ENCODE data around the gene CAMK2A. TPM values are rescaled to one million over a fixed set of nuclear protein-coding genes. Genes with fewer than 3 reads are reported as not detected.

CAMK2A gene
- polyA plus RNA-seq, 2 of the 4 experiments (the other 2 are of a cell fraction), result 0.09 to 0.93 TPM

GRCh38 chr5:150229571-150229970 lies 60.0 kb downstream of the CAMK2A start:
- CTCF ChIA-PET, result interaction anchor here (1.1 to 11.7 kb wide), 4 partner anchors 12 to 121 kb away, joined by 3 to 105 read pairs (median 14); no protein-coding TSS in a partner anchor
- 33% methylated on average over 3 of the region's 3 CpGs for WGBS (ENCODE audit: missing lambda C conversion rate)
- no peak for ATAC-seq

DNA sequence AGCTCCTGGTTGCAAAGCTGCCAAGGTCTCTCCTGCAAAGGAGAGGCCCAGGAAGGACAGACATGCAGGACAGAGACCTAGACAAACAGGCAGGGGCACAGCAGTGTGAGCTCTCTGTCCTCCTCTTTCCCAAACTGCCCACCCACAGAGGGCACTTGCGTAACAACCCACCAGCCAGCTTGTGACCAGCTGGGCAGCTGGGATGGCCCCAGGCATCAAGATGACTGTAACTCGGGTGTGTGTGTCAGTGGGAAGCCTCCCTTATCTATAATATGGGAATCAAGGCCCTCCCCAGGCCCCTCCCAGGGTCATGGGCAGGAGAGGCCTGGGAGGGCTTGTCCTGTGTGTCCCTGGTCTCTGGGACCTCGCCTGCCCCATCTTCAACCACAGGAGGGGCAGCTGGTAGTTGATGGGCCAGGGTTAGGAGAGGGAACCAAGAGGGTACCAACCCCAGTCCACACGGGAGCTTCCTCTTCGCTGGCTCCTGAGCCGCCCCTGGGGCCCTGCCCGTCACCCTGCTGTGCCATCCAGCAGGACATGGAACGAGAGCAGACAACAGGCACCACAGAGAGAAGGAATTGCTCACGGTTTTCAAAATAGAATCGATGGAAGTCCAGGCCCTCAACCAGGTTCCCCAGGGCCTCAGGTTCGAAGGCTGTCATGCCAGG lies 61.8 kb downstream of the CAMK2A start:
- no peak for FAIRE-seq
- 68% methylated on average over 10 of the region's 11 CpGs for WGBS (ENCODE audit: missing lambda C conversion rate)

More at GRCh38 chr5:150229571-150229970, 60.0 kb downstream of the CAMK2A start:
- FAIRE-seq (no peak), DNase-seq (ENCODE audit: low read depth in 1 of 2, low spot score in 1 of 2) (no peak)
- Histone ChIP-seq H3K4me3 (no peak overlapping the region), H3K27ac (no peak overlapping the region), H3K4me1 (peaks cover 7% of the 10 kb centered on the region; the same call in 1 of the 3 replicates), H3K9me3 (no peaks in the 10 kb centered on the region), H3K4me2 (no peak overlapping the region)
- TF ChIP-seq, protein P1, sequence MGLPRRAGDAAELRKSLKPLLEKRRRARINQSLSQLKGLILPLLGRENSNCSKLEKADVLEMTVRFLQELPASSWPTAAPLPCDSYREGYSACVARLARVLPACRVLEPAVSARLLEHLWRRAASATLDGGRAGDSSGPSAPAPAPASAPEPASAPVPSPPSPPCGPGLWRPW (IDR thresholded peaks at IDR 0.05), result no peak
- TF ChIP-seq EHF (CRISPR knock-in tag; IDR thresholded peaks at IDR 0.05) (no peak), FOSB (CRISPR knock-in tag; IDR thresholded peaks at IDR 0.05) (no peak), NR3C1 (IDR thresholded peaks at IDR 0.05) (no peak), RCOR1 (IDR thresholded peaks at IDR 0.05; ENCODE audit: low read depth, low read length) (no peak), E2F6 (IDR thresholded peaks at IDR 0.05; ENCODE audit: borderline replicate concordance, low read depth) (no peak), ESRRA (IDR thresholded peaks at IDR 0.05; ENCODE audit: borderline replicate concordance, low read length) (no peak), USF2 (IDR thresholded peaks at IDR 0.05) (no peak), RARB (CRISPR knock-in tag; IDR thresholded peaks at IDR 0.05) (no peak), EHMT2 (IDR thresholded peaks at IDR 0.05; ENCODE audit: low read depth) (no peak), CHD4 (IDR thresholded peaks at IDR 0.05; ENCODE audit: borderline replicate concordance) (no peak), FOXS1 (CRISPR knock-in tag; IDR thresholded peaks at IDR 0.05) (no peak), RAD21 (conservative IDR thresholded peaks at IDR 0.05 in 1 of 2, IDR thresholded peaks at IDR 0.05 in 1 of 2) (no peak), ZC3H11A (IDR thresholded peaks at IDR 0.05) (no peak), GATA3 (IDR thresholded peaks at IDR 0.05; ENCODE audit: borderline replicate concordance) (no peak), HOXA7 (CRISPR knock-in tag; IDR thresholded peaks at IDR 0.05) (no peak), JUNB (IDR thresholded peaks at IDR 0.05) (no peak), CHD2 (IDR thresholded peaks at IDR 0.05; ENCODE audit: low read length, partially characterized antibody) (no peak), EP300 (IDR thresholded peaks at IDR 0.05) (no peak)
- TF ChIP-seq, protein P2, sequence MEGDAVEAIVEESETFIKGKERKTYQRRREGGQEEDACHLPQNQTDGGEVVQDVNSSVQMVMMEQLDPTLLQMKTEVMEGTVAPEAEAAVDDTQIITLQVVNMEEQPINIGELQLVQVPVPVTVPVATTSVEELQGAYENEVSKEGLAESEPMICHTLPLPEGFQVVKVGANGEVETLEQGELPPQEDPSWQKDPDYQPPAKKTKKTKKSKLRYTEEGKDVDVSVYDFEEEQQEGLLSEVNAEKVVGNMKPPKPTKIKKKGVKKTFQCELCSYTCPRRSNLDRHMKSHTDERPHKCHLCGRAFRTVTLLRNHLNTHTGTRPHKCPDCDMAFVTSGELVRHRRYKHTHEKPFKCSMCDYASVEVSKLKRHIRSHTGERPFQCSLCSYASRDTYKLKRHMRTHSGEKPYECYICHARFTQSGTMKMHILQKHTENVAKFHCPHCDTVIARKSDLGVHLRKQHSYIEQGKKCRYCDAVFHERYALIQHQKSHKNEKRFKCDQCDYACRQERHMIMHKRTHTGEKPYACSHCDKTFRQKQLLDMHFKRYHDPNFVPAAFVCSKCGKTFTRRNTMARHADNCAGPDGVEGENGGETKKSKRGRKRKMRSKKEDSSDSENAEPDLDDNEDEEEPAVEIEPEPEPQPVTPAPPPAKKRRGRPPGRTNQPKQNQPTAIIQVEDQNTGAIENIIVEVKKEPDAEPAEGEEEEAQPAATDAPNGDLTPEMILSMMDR (IDR thresholded peaks at IDR 0.05), result no peak
- POLR2A ChIA-PET, result no interaction called here

More for the DNA sequence above, 61.8 kb downstream of the CAMK2A start:
- TF ChIP-seq POLR2A (IDR thresholded peaks at IDR 0.05; ENCODE audit: low read length) (no peak), CEBPB (IDR thresholded peaks at IDR 0.05) (peak; percentile 17 to 62; a peak in 3 of 4 replicates)
- Histone ChIP-seq H3K4me1 (peaks cover 7% of the 10 kb centered on the region; the same call in 1 of the 3 replicates), H3K4me3 (no peak overlapping the region), H3K27ac (peak overlapping the region in 1 of 2 experiments; percentile 30; a peak in 1 of 6 replicates), H3K9me3 (no peaks in the 10 kb centered on the region), H3K4me2 (peak overlapping the region; percentile 14; the same call in 1 of the 3 replicates)
- ATAC-seq, result peak; percentile 23 to 37; a peak in 4 of 6 replicates
- ChIA-PET CTCF (interaction anchor here (0.8 to 11.7 kb wide), 4 partner anchors 10 to 123 kb away, joined by 3 to 105 read pairs (median 13); partner anchors contain the start of gene ARSI), POLR2A (no interaction called here)
- DNase-seq (ENCODE audit: low read depth in 1 of 2, low spot score in 1 of 2), result peak in 1 of 2 experiments; percentile 7

All from A549 (cell line).